ENCODE results near the gene CENPT.
A peak's percentile ranks its signal among the peaks of the same experiment; 100 is the strongest.
"Not testable (repeated sequence)": the region's sequence is repeated elsewhere in the genome, so short reads cannot be mapped to it uniquely, and the experiment has no call there.

The CENPT gene

GRCh38 chr16:67872131-67872630 lies 24.7 kb upstream of the CENPT start:
- TF ChIP-seq CTCF (IDR thresholded peaks at IDR 0.05; ENCODE audit: extremely low read depth, insufficient read depth, missing control alignments): no peak
- in situ Hi-C loops (cut with MboI; ENCODE audit: low pct_unique_long_range_greater_than_20kb, low sequenced_read_pairs, unreplicated experiment): no loop called here

GRCh38 chr16:67871256-67871655 lies 23.8 kb upstream of the CENPT start:
- TF ChIP-seq CTCF (IDR thresholded peaks at IDR 0.05; ENCODE audit: extremely low read depth, insufficient read depth, missing control alignments): no peak
- in situ Hi-C loops (cut with MboI; ENCODE audit: low pct_unique_long_range_greater_than_20kb, low sequenced_read_pairs, unreplicated experiment): no loop called here
- DNase-seq (ENCODE audit: low spot score): no peak

More at GRCh38 chr16:67872131-67872630, 24.7 kb upstream of the CENPT start:
- DNase-seq (ENCODE audit: low spot score): no peak

GRCh38 chr16:67869653-67870052 lies 22.2 kb upstream of the CENPT start:
- DNase-seq (ENCODE audit: low spot score): no peak
- TF ChIP-seq CTCF (IDR thresholded peaks at IDR 0.05; ENCODE audit: extremely low read depth, insufficient read depth, missing control alignments): no peak
- in situ Hi-C loops (cut with MboI; ENCODE audit: low pct_unique_long_range_greater_than_20kb, low sequenced_read_pairs, unreplicated experiment): no loop called here

GRCh38 chr16:67868290-67868689 lies 20.8 kb upstream of the CENPT start:
- DNase-seq (ENCODE audit: low spot score): no peak
- in situ Hi-C loops (cut with MboI; ENCODE audit: low pct_unique_long_range_greater_than_20kb, low sequenced_read_pairs, unreplicated experiment): no loop called here
- no peak for TF ChIP-seq CTCF (IDR thresholded peaks at IDR 0.05; ENCODE audit: extremely low read depth, insufficient read depth, missing control alignments)

GRCh38 chr16:67865318-67865717 lies 17.8 kb upstream of the CENPT start:
- in situ Hi-C loops (cut with MboI; ENCODE audit: low pct_unique_long_range_greater_than_20kb, low sequenced_read_pairs, unreplicated experiment): no loop called here
- DNase-seq (ENCODE audit: low spot score): no peak
- TF ChIP-seq CTCF (IDR thresholded peaks at IDR 0.05; ENCODE audit: extremely low read depth, insufficient read depth, missing control alignments): peak; percentile 59

GRCh38 chr16:67864594-67864993 lies 17.1 kb upstream of the CENPT start:
- no peak for TF ChIP-seq CTCF (IDR thresholded peaks at IDR 0.05; ENCODE audit: extremely low read depth, insufficient read depth, missing control alignments)
- in situ Hi-C loops (cut with MboI; ENCODE audit: low pct_unique_long_range_greater_than_20kb, low sequenced_read_pairs, unreplicated experiment): no loop called here
- DNase-seq (ENCODE audit: low spot score): no peak

GRCh38 chr16:67864044-67864443 lies 16.6 kb upstream of the CENPT start:
- in situ Hi-C loops (cut with MboI; ENCODE audit: low pct_unique_long_range_greater_than_20kb, low sequenced_read_pairs, unreplicated experiment); DNase-seq (ENCODE audit: low spot score): not testable (repeated sequence)
